Kidney (tissue), 14 donors: ENCODE results near the gene TBX1. TPM values are rescaled to one million over a fixed set of nuclear protein-coding genes. Genes with fewer than 3 reads are reported as not detected.

Source experiments
- DNase-seq, 5 donors: peaks; one replicate each; pipeline ENCODE4 v3.0.0-alpha.2; 2013 to 2020
- FAIRE-seq: peaks from 2 replicates; lab custom pipeline; 2012; peaks lifted over from hg19 to GRCh38; lab: Jason Lieb, UNC
- H3K27ac ChIP-seq, 2 donors: one replicate each; pipeline ENCODE4 v1.7.0; 2013; ENCODE audit warnings: low read depth in 2 of 2, low read length in 2 of 2, inconsistent platforms in 1 of 2
- H3K27me3 ChIP-seq: one replicate; pipeline ENCODE4 v1.7.1; 2013; ENCODE audit warnings: low read length, inconsistent platforms; ENCODE audit not compliant: control insufficient read depth, insufficient read depth
- H3K36me3 ChIP-seq, 3 donors: one replicate each; pipeline versions ENCODE4 v1.7.0 to v1.7.1; 2013; ENCODE audit warnings: low read length in 3 of 3, control low read depth in 1 of 3, inconsistent platforms in 1 of 3; ENCODE audit not compliant: insufficient read depth in 3 of 3, control insufficient read depth in 2 of 3
- H3K4me1 ChIP-seq, 3 donors: one replicate each; pipeline versions ENCODE4 v1.7.0 to v1.7.1; 2013; ENCODE audit warnings: low read length in 3 of 3, inconsistent platforms in 1 of 3, low read depth in 1 of 3; ENCODE audit not compliant: control insufficient read depth in 2 of 3, insufficient read depth in 2 of 3
- H3K4me3 ChIP-seq, 3 donors: one replicate each; pipeline versions ENCODE4 v1.7.0 to v1.8.1; 2013; ENCODE audit warnings: low read length in 3 of 3, control low read depth in 1 of 3, inconsistent platforms in 1 of 3
- H3K9ac ChIP-seq, 3 donors: one replicate each; pipeline versions ENCODE4 v1.7.0 to v1.7.1; 2013; ENCODE audit warnings: low read length in 3 of 3, control low read depth in 1 of 3, inconsistent platforms in 1 of 3
- H3K9me3 ChIP-seq, 3 donors: one replicate each; pipeline versions ENCODE4 v1.7.0 to v1.7.1; 2013; ENCODE audit warnings: low read length in 3 of 3, control low read depth in 1 of 3, inconsistent platforms in 1 of 3; ENCODE audit not compliant: control insufficient read depth in 2 of 3, insufficient read depth in 1 of 3
- CTCF ChIP-seq: IDR thresholded peaks from 3 replicates; pipeline ENCODE4 v1.5.1; 2012; ENCODE audit warnings: mild to moderate bottlenecking, moderate library complexity, borderline replicate concordance; ENCODE audit not compliant: insufficient read depth; ENCODE audit errors: extremely low read depth
- intact Hi-C: fragments of 100-400 bp; cut with DNase I; formaldehyde crosslinking; loops from one replicate; pipeline ENCODE4 v1.11.1; 2022
- polyA plus RNA-seq: library from polyadenylated mRNA; stranded (reverse); fragments of 350-450 nt; fragmentation: Illumina TruSeq; extraction: RNeasy Lipid Tissue Mini Kit (QIAGEN cat#74804); gene quantifications from one replicate; pipeline ENCODE4 v1.2.3, GENCODE V29; 2014; ENCODE audit warnings: low read depth, low replicate concordance; ENCODE audit not compliant: insufficient read depth
- total RNA-seq: library from RNA; stranded (reverse); fragmentation: NEBNext Ultra II Directional; extraction: Animal tissue kit (Norgen Biotek cat#: 25700); gene quantifications from one replicate; pipeline ENCODE4 v1.2.1, GENCODE V29; 2021
- donor health status: control.
- donor health status: control.
- donor health status: control.
- donor health status: control.
- donor health status: control.
- donor health status: DM: yes; HTN: yes; CAD: no.
- donor health status: Normal renal cell carcinoma (clear cell type).

TBX1 gene
- total and polyA plus RNA-seq, 2 donors from 2014 or later: 0.45 to 5.5 TPM

GRCh38 chr22:19738664-19739447, 21.7 kb upstream of the TBX1 start:
- H3K27ac ChIP-seq: no peak overlapping the region
- no peak overlapping the region for H3K9ac ChIP-seq
- FAIRE-seq: no peak
- no peaks in the 10 kb centered on the region for H3K9me3 ChIP-seq
- no peak overlapping the region for H3K4me3 ChIP-seq
- no peaks in the 10 kb centered on the region for H3K27me3 ChIP-seq
- intact Hi-C loops: no loop called here
- no peak for DNase-seq
- no peaks in the 10 kb centered on the region for H3K4me1 ChIP-seq
- H3K36me3 ChIP-seq: no peaks in the 10 kb centered on the region
- TF ChIP-seq CTCF: no peak

DNA sequence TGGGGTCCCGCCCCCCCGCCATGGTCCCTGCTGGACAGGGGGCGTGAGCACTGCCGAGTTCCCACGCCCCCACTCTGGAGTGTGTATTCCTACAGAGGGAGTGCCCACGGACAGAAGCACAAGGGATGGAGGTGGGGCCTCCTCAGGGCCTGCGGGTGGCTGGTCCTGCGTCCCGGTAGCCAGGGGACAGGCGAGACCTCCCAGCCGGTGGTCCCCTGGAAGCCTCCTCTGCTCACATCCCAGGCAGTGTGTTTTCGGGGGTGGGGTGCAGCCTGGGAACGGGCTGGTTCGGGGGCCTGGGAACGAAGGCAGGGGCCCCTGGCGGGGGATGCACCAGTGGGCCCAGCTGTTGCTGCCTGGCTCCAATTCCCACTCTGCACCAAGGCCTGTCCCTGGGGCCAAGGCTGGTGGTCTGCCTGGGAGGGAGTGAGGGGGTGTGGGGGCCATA, 21.1 kb upstream of the TBX1 start:
- no peak overlapping the region for H3K4me3 ChIP-seq
- no peaks in the 10 kb centered on the region for H3K27me3 ChIP-seq
- H3K9ac ChIP-seq: no peak overlapping the region
- no peak for TF ChIP-seq CTCF
- no peaks in the 10 kb centered on the region for H3K4me1 ChIP-seq
- no peaks in the 10 kb centered on the region for H3K36me3 ChIP-seq
- no peak overlapping the region for H3K27ac ChIP-seq
- H3K9me3 ChIP-seq: no peaks in the 10 kb centered on the region
- intact Hi-C loops: no loop called here
- no peak for DNase-seq
- FAIRE-seq: no peak

DNA sequence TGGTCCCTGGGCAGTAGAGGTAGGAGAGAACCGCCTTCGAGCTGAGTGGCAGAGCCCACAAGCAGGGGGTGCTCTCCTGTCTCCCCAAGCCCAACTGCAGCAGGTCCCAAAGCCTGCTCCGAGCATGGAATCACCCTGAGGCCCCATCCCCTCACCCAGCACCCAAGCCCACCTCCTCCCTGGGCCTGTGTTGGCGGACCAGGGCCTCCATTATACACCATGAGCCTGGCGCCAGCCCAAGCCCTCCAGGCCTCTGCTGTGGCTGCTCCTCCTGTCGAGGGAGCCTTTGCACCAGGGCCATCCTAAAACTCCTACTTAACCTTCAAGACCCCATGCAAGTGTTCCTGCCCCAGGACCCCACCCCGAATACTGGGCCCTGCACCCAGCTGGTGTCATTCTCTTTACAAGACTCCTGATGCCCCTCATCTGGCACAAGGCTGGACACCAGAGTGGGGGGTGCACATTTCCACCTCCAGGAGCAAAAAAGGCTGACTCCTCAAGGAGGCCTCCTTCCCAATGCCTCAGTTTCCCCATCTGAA, 20.6 kb upstream of the TBX1 start:
- Histone ChIP-seq H3K4me1 (no peaks in the 10 kb centered on the region), H3K27me3 (no peaks in the 10 kb centered on the region), H3K4me3 (no peak overlapping the region), H3K27ac (no peak overlapping the region), H3K9me3 (no peaks in the 10 kb centered on the region), H3K9ac (no peak overlapping the region), H3K36me3 (no peaks in the 10 kb centered on the region)
- intact Hi-C loops: no loop called here
- FAIRE-seq: no peak
- DNase-seq: no peak
- no peak for TF ChIP-seq CTCF
